Measurements from ENCODE around the gene UGT1A4. TPM values are rescaled to one million over a fixed set of nuclear protein-coding genes. Genes with fewer than 3 reads are reported as not detected.

Gene UGT1A4
- not detected in 2 replicates for total RNA-seq

GRCh38 chr2:233718552-233718951 lies at the start of gene UGT1A4:
Gene UGT1A4 (plus strand): TSS chr2:233718736. CDS start chr2:233718821, 85 bp downstream.

GRCh38 chr2:233671290-233672161 lies 47.0 kb upstream of the UGT1A4 start, which contains the start of gene UGT1A9:
Gene UGT1A9 (plus strand): TSS chr2:233671898. CDS start chr2:233671935, 37 bp downstream.

GRCh38 chr2:233681521-233682099 lies 36.9 kb upstream of the UGT1A4 start, which contains the start of gene UGT1A7:
Gene UGT1A7 (plus strand): TSS chr2:233681901. CDS start chr2:233681938, 37 bp downstream.

GRCh38 chr2:233692648-233693047 lies 25.9 kb upstream of the UGT1A4 start, which contains the start of gene UGT1A6:
Gene UGT1A6 (plus strand): TSS chr2:233692890. CDS start chr2:233693005, 115 bp downstream.

GRCh38 chr2:233712611-233713261 lies 5.8 kb upstream of the UGT1A4 start, which contains the start of gene UGT1A5:
Gene UGT1A5 (plus strand): TSS chr2:233712907. CDS start chr2:233712992, 85 bp downstream.

GRCh38 chr2:233728723-233729301 lies 10.3 kb downstream of the UGT1A4 start, which contains the start of gene UGT1A3:
Gene UGT1A3 (plus strand): TSS chr2:233729042. CDS start chr2:233729127, 85 bp downstream.

GRCh38 chr2:233760043-233760442 lies 41.5 kb downstream of the UGT1A4 start, which contains the start of gene UGT1A1:
Gene UGT1A1 (plus strand): TSS chr2:233760270. CDS start chr2:233760288, 18 bp downstream.

GRCh38 chr2:233778030-233778429 lies 59.5 kb downstream of the UGT1A4 start, which contains the start of gene MROH2A:
Gene MROH2A (plus strand): TSS chr2:233778330. CDS start chr2:233779359, 1,029 bp downstream.

Other genes starting within 250 kb of the UGT1A4 start
- gene USP40, start 152.0 kb upstream of the UGT1A4 start, total RNA-seq: 38.4 and 46.9 TPM in 2 replicates
- 0.12 TPM in 1 of 2 replicates, not detected in the other for gene UGT1A8, start 101.1 kb upstream of the UGT1A4 start, total RNA-seq
- 0.11 TPM in 1 of 2 replicates, not detected in the other for gene UGT1A10, start 82.3 kb upstream of the UGT1A4 start, total RNA-seq
- gene UGT1A9, start 46.8 kb upstream of the UGT1A4 start, total RNA-seq: not detected in 2 replicates
- gene UGT1A7, start 36.8 kb upstream of the UGT1A4 start, total RNA-seq: not detected in 2 replicates
- gene UGT1A6, start 25.8 kb upstream of the UGT1A4 start, total RNA-seq: not detected in 2 replicates
- not detected in 2 replicates for gene UGT1A5, start 5.8 kb upstream of the UGT1A4 start, total RNA-seq
- gene UGT1A3, start 10.3 kb downstream of the UGT1A4 start, total RNA-seq: not detected in 2 replicates
- gene UGT1A1, start 41.5 kb downstream of the UGT1A4 start, total RNA-seq: not detected in 2 replicates
- not detected in 2 replicates for gene MROH2A, start 59.6 kb downstream of the UGT1A4 start, total RNA-seq
- 15.7 and 46.5 TPM in 2 replicates for gene HJURP, start 135.8 kb downstream of the UGT1A4 start, total RNA-seq
- 0.12 TPM in 1 of 2 replicates, not detected in the other for gene TRPM8, start 198.6 kb downstream of the UGT1A4 start, total RNA-seq

Measured in uterine smooth muscle cell (primary cell).